Keratinocyte (primary cell): Measurements from ENCODE around the gene NR1H4. TPM values are rescaled to one million over a fixed set of nuclear protein-coding genes. Genes with fewer than 3 reads are reported as not detected.

Experiments
- DNase-seq: peaks from one replicate; pipeline ENCODE4 v3.0.0-alpha.2; 2011; ENCODE audit warnings: low read depth, missing footprints, low spot score
- FAIRE-seq: peaks from 2 replicates; lab custom pipeline; 2011; peaks lifted over from hg19 to GRCh38; lab: Jason Lieb, UNC
- H2AFZ ChIP-seq: 2 replicates; pipeline ENCODE4 v1.6.0; 2012; ENCODE audit warnings: low read length, control low read depth, inconsistent platforms; ENCODE audit not compliant: control insufficient read depth
- H3K27ac ChIP-seq: 2 replicates; pipeline ENCODE4 v1.5.1; 2011; ENCODE audit warnings: low read length; ENCODE audit not compliant: control insufficient read depth, insufficient read depth
- H3K27me3 ChIP-seq: 3 replicates; pipeline ENCODE4 v1.6.0; 2011; ENCODE audit warnings: low read length; ENCODE audit not compliant: control insufficient read depth, insufficient read depth; ENCODE audit errors: extremely low read depth
- H3K36me3 ChIP-seq, 2 experiments: 2 replicates in 1 of 2; 3 replicates in 1 of 2; pipeline ENCODE4 v1.5.1; 2011; ENCODE audit warnings: low read length in 2 of 2, mild to moderate bottlenecking in 1 of 2; ENCODE audit not compliant: control insufficient read depth in 2 of 2, insufficient read depth in 2 of 2; ENCODE audit errors: extremely low read depth in 1 of 2
- H3K4me1 ChIP-seq: 3 replicates; pipeline ENCODE4 v1.5.1; 2011; ENCODE audit warnings: low read length; ENCODE audit not compliant: control insufficient read depth, insufficient read depth; ENCODE audit errors: extremely low read depth
- H3K4me2 ChIP-seq: 3 replicates; pipeline ENCODE4 v1.6.0; 2011; ENCODE audit warnings: low read depth, low read length; ENCODE audit not compliant: control insufficient read depth, insufficient read depth; ENCODE audit errors: extremely low read depth
- H3K4me3 ChIP-seq, 3 experiments: fragments of 200-600 bp in 1 of 3; sonication (generic) in 1 of 3; 2 replicates in 2 of 3; 3 replicates in 1 of 3; pipeline ENCODE4 v1.5.1; 2011 to 2016; ENCODE audit warnings: low read length in 3 of 3, mild to moderate bottlenecking in 3 of 3, control low read depth in 2 of 3, inconsistent platforms in 1 of 3, low read depth in 1 of 3, mixed read lengths in 1 of 3, mixed run types in 1 of 3, moderate library complexity in 1 of 3; ENCODE audit not compliant: control insufficient read depth in 2 of 3, insufficient read depth in 2 of 3; ENCODE audit errors: extremely low read depth in 1 of 3
- H3K79me2 ChIP-seq: 2 replicates; pipeline ENCODE4 v1.6.0; 2012; ENCODE audit warnings: low read length; ENCODE audit not compliant: control insufficient read depth, insufficient read depth
- H3K9ac ChIP-seq: 3 replicates; pipeline ENCODE4 v1.6.0; 2011; ENCODE audit warnings: low read length; ENCODE audit not compliant: control insufficient read depth, insufficient read depth; ENCODE audit errors: extremely low read depth
- H3K9me1 ChIP-seq: 3 replicates; pipeline ENCODE4 v1.6.0; 2011; ENCODE audit warnings: low read length; ENCODE audit not compliant: control insufficient read depth, insufficient read depth; ENCODE audit errors: extremely low read depth
- H3K9me3 ChIP-seq: 2 replicates; pipeline ENCODE4 v1.5.1; 2012; ENCODE audit warnings: low read depth, low read length; ENCODE audit not compliant: control insufficient read depth
- H4K20me1 ChIP-seq: 3 replicates; pipeline ENCODE4 v1.6.0; 2011; ENCODE audit warnings: low read length; ENCODE audit not compliant: control insufficient read depth, insufficient read depth; ENCODE audit errors: extremely low read depth
- CTCF ChIP-seq, 3 experiments: IDR thresholded peaks in 1 of 3; conservative IDR thresholded peaks in 1 of 3; optimal IDR thresholded peaks in 1 of 3; 2 replicates in 2 of 3; 3 replicates in 1 of 3; pipeline versions ENCODE3 to v1.5.1; 2011; ENCODE audit warnings: low read length in 3 of 3, mild to moderate bottlenecking in 3 of 3, moderate library complexity in 2 of 3, control low read depth in 1 of 3, inconsistent platforms in 1 of 3; ENCODE audit not compliant: insufficient read depth in 2 of 3; ENCODE audit errors: extremely low read depth in 1 of 3
- EZH2 ChIP-seq: IDR thresholded peaks from one replicate; pipeline ENCODE4 v1.6.1; 2012; ENCODE audit warnings: inconsistent platforms, mild to moderate bottlenecking, low read length, moderate library complexity
- dilution Hi-C: fragments of 300-500 bp; cut with MboI; formaldehyde crosslinking; loops from one replicate; pipeline ENCODE4 v1.7.0; 2020; ENCODE audit warnings: low sequenced_read_pairs; ENCODE audit not compliant: extremely low pct_ligation_motif_present
- polyA plus RNA-seq, 5 experiments: library from polyadenylated mRNA; depleted of rRNA in 3 of 5; stranded (reverse) in 3 of 5; stranded (forward) in 1 of 5; unstranded in 1 of 5; fragments of >200 nt; gene quantifications; 1 replicate in 1 of 5; 2 replicates in 3 of 5; 3 replicates in 1 of 5; pipeline versions ENCODE4 v1.2.1 to v1.2.3, GENCODE V29; 2011 to 2012; ENCODE audit warnings: missing spikeins in 2 of 5, low read depth in 1 of 5, low replicate concordance in 1 of 5

Gene NR1H4
- polyA plus RNA-seq, 1 donor (not counting 4 experiments of a cell fraction or from before 2014, with no cell fraction given), result not detected

GRCh38 chr12:100533376-100533775 is 59.7 kb downstream of the NR1H4 start:
- Histone ChIP-seq H3K9me1 (no peaks in the 10 kb centered on the region), H3K4me2 (no peak overlapping the region), H3K4me3 (no peak overlapping the region), H3K27me3 (no peaks in the 10 kb centered on the region), H3K9ac (no peak overlapping the region), H4K20me1 (no peaks in the 10 kb centered on the region), H2AFZ (no peak overlapping the region), H3K9me3 (no peaks in the 10 kb centered on the region), H3K79me2 (no peaks in the 10 kb centered on the region), H3K27ac (no peak overlapping the region), H3K36me3 (no peaks in the 10 kb centered on the region), H3K4me1 (no peaks in the 10 kb centered on the region)
- no peak for TF ChIP-seq CTCF (optimal IDR thresholded peaks at IDR 0.05 in 1 of 3, IDR thresholded peaks at IDR 0.05 in 1 of 3, conservative IDR thresholded peaks at IDR 0.05 in 1 of 3; ENCODE audit: extremely low read depth in 1 of 3, insufficient read depth in 2 of 3, low read length in 3 of 3)
- TF ChIP-seq EZH2, result no peak
- DNase-seq (no peak), FAIRE-seq (no peak)
- dilution Hi-C loops, result no loop called here

GRCh38 chr12:100534625-100535227 is 61.1 kb downstream of the NR1H4 start:
- H3K4me3 ChIP-seq, result no peak overlapping the region
- no peak overlapping the region for H3K4me2 ChIP-seq
- no peaks in the 10 kb centered on the region for H3K9me3 ChIP-seq
- DNase-seq (no peak), FAIRE-seq (no peak)
- H4K20me1 ChIP-seq, result no peaks in the 10 kb centered on the region
- no peak overlapping the region for H3K27ac ChIP-seq
- TF ChIP-seq EZH2 (no peak), CTCF (optimal IDR thresholded peaks at IDR 0.05 in 1 of 3, IDR thresholded peaks at IDR 0.05 in 1 of 3, conservative IDR thresholded peaks at IDR 0.05 in 1 of 3; ENCODE audit: extremely low read depth in 1 of 3, insufficient read depth in 2 of 3, low read length in 3 of 3) (no peak)
- no peak overlapping the region for H3K9ac ChIP-seq
- no peaks in the 10 kb centered on the region for H3K9me1 ChIP-seq
- no peaks in the 10 kb centered on the region for H3K36me3 ChIP-seq
- no peaks in the 10 kb centered on the region for H3K4me1 ChIP-seq
- dilution Hi-C loops, result no loop called here
- no peak overlapping the region for H2AFZ ChIP-seq
- H3K27me3 ChIP-seq, result no peaks in the 10 kb centered on the region
- H3K79me2 ChIP-seq, result no peaks in the 10 kb centered on the region
